Endothelial cell of umbilical vein (primary cell): ENCODE measurements around the gene RNH1. TPM values are rescaled to one million over a fixed set of nuclear protein-coding genes. Genes with fewer than 3 reads are reported as not detected.

Source experiments
- BruUV-seq: library from RNA; stranded (reverse); fragments of 400-500 nt; replicated peaks from 2 replicates; lab custom pipeline; 2021; lab: Mats Ljungman, UMichigan
- CTCF ChIA-PET: fragments of 300-600, 350-600 bp; sonication (Branson Sonifier 250); formaldehyde crosslinking; loops from one replicate; lab custom pipeline; 2021; ENCODE audit warnings: antibody characterized with exemption, inconsistent platforms; lab: Charles Lee
- POLR2A ChIA-PET: fragments of 300-600, 350-600 bp; sonication (Branson Sonifier 250); formaldehyde crosslinking; loops from one replicate; lab custom pipeline; 2021; ENCODE audit warnings: antibody characterized with exemption, inconsistent platforms; lab: Charles Lee
- DNase-seq: peaks from one replicate; pipeline ENCODE4 v3.0.0-alpha.2; 2011; ENCODE audit warnings: low read depth, low spot score
- FAIRE-seq: peaks from 2 replicates; lab custom pipeline; 2011; peaks lifted over from hg19 to GRCh38; lab: Jason Lieb, UNC
- H2AFZ ChIP-seq: 2 replicates; pipeline ENCODE4 v1.6.0; 2012; ENCODE audit warnings: low read depth, low read length, control low read depth, inconsistent platforms
- H3K27ac ChIP-seq: 2 replicates; pipeline ENCODE4 v1.5.1; 2011; ENCODE audit warnings: low read depth, mild to moderate bottlenecking, control low read depth, low read length, moderate library complexity; ENCODE audit not compliant: insufficient read depth
- H3K27me3 ChIP-seq, 2 experiments: 2 replicates each; pipeline versions ENCODE4 v1.6.0 to v1.6.1; 2011; ENCODE audit warnings: low read length in 2 of 2, mixed read lengths in 1 of 2; ENCODE audit not compliant: control insufficient read depth in 2 of 2, insufficient read depth in 2 of 2
- H3K36me3 ChIP-seq, 2 experiments: 2 replicates in 1 of 2; 3 replicates in 1 of 2; pipeline ENCODE4 v1.5.1; 2011; ENCODE audit warnings: low read length in 2 of 2, mild to moderate bottlenecking in 1 of 2, moderate library complexity in 1 of 2; ENCODE audit not compliant: control insufficient read depth in 2 of 2, insufficient read depth in 2 of 2; ENCODE audit errors: extremely low read depth in 1 of 2
- H3K4me1 ChIP-seq: 3 replicates; pipeline ENCODE4 v1.5.1; 2011; ENCODE audit warnings: mild to moderate bottlenecking, low read length; ENCODE audit not compliant: control insufficient read depth, insufficient read depth; ENCODE audit errors: extremely low read depth
- H3K4me2 ChIP-seq: 2 replicates; pipeline ENCODE4 v1.6.1; 2011; ENCODE audit warnings: low read length, control low read depth, mixed read lengths; ENCODE audit not compliant: insufficient read depth
- H3K4me3 ChIP-seq, 3 experiments: fragments of 200-600 bp in 1 of 3; sonication (generic), shearing (Covaris generic) in 1 of 3; replicated peaks in 1 of 3; 2 replicates each; pipeline ENCODE4 v1.5.1; 2011 to 2016; ENCODE audit warnings: control low read depth in 3 of 3, low read length in 3 of 3, mild to moderate bottlenecking in 2 of 3, inconsistent platforms in 1 of 3, low read depth in 1 of 3, moderate library complexity in 1 of 3; ENCODE audit not compliant: insufficient read depth in 1 of 3
- H3K79me2 ChIP-seq: 2 replicates; pipeline ENCODE4 v1.6.0; 2012; ENCODE audit warnings: low read length, inconsistent platforms; ENCODE audit not compliant: control insufficient read depth, insufficient read depth
- H3K9ac ChIP-seq: replicated peaks from 2 replicates; pipeline ENCODE3; 2011; ENCODE audit warnings: low read length, control low read depth; ENCODE audit not compliant: insufficient read depth; ENCODE audit errors: extremely low read depth
- H3K9me1 ChIP-seq: replicated peaks from 3 replicates; pipeline ENCODE4 v1.6.0; 2011; ENCODE audit warnings: mild to moderate bottlenecking, low read length; ENCODE audit not compliant: control insufficient read depth, insufficient read depth; ENCODE audit errors: extremely low read depth
- H3K9me3 ChIP-seq: replicated peaks from 2 replicates; pipeline ENCODE4 v1.5.1; 2012; ENCODE audit warnings: low read length, inconsistent platforms; ENCODE audit not compliant: control insufficient read depth, insufficient read depth
- H4K20me1 ChIP-seq: replicated peaks from 2 replicates; pipeline ENCODE3; 2011; ENCODE audit warnings: mild to moderate bottlenecking, low read length; ENCODE audit not compliant: control insufficient read depth, insufficient read depth; ENCODE audit errors: extremely low read depth
- EZH2 ChIP-seq: IDR thresholded peaks from 2 replicates; pipeline ENCODE4 v1.6.1; 2012; ENCODE audit warnings: borderline replicate concordance, low read depth, mild to moderate bottlenecking, moderate library complexity, low read length, inconsistent platforms; ENCODE audit not compliant: severe bottlenecking
- FOS ChIP-seq: IDR thresholded peaks from 2 replicates; pipeline ENCODE4 v1.6.1; 2011; ENCODE audit warnings: mild to moderate bottlenecking, low read length, moderate library complexity, borderline replicate concordance; ENCODE audit not compliant: insufficient read depth
- GATA2 ChIP-seq: IDR thresholded peaks from 2 replicates; pipeline ENCODE4 v1.7.0; 2011; ENCODE audit warnings: low read depth, mild to moderate bottlenecking, moderate library complexity, mixed read lengths, low read length; ENCODE audit not compliant: insufficient read length, insufficient read depth
- JUN ChIP-seq: IDR thresholded peaks from 2 replicates; pipeline ENCODE4 v1.6.1; 2011; ENCODE audit warnings: borderline replicate concordance, low read depth; ENCODE audit not compliant: insufficient read length, insufficient read depth
- MYC ChIP-seq: IDR thresholded peaks from one replicate; pipeline ENCODE4 v1.6.1; 2011; ENCODE audit warnings: mild to moderate bottlenecking, low read depth, low read length
- POLR2A ChIP-seq: IDR thresholded peaks from 2 replicates; pipeline ENCODE4 v1.6.1; 2012; ENCODE audit warnings: low read depth, mild to moderate bottlenecking, control low read depth, low read length
- POLR2AphosphoS5 ChIP-seq: IDR thresholded peaks from 2 replicates; pipeline ENCODE4 v1.6.1; 2012; ENCODE audit warnings: low read depth, mild to moderate bottlenecking, control low read depth, low read length, moderate library complexity; ENCODE audit not compliant: insufficient read depth
- dilution Hi-C: fragments of 300-500 bp; cut with MboI; formaldehyde crosslinking; loops from one replicate; pipeline ENCODE4 v1.15.0; 2019; ENCODE audit warnings: low sequenced_read_pairs; ENCODE audit not compliant: extremely low pct_ligation_motif_present
- intact Hi-C: fragments of 100-400 bp; cut with micrococcal nuclease; formaldehyde crosslinking; loops from one replicate; pipeline ENCODE4 v1.10.0; 2022
- polyA plus RNA-seq, 4 experiments: library from polyadenylated mRNA; depleted of rRNA in 3 of 4; stranded (reverse) in 3 of 4; unstranded in 1 of 4; fragments of >200 nt; gene quantifications; 2 replicates each; pipeline versions ENCODE4 v1.2.1 to v1.2.3, GENCODE V29; 2011 to 2012; ENCODE audit warnings: missing spikeins in 1 of 4
- total RNA-seq: library from RNA; stranded (reverse); gene quantifications from 2 replicates; pipeline ENCODE4 v1.2.3, GENCODE V29; 2021
- TF ChIP-seq, protein P1 (sequence below), 2 donors: IDR thresholded peaks; 1 replicate in 1 of 2; 2 replicates in 1 of 2; pipeline ENCODE4 v1.5.1; 2011; ENCODE audit warnings: low read length in 2 of 2, mild to moderate bottlenecking in 2 of 2, moderate library complexity in 2 of 2, control low read depth in 1 of 2, inconsistent platforms in 1 of 2, low read depth in 1 of 2; ENCODE audit not compliant: insufficient read depth in 1 of 2; ENCODE audit errors: extremely low read depth in 1 of 2
- TF ChIP-seq, protein P2 (sequence below): IDR thresholded peaks from 2 replicates; pipeline ENCODE4 v1.6.1; 2011; ENCODE audit not compliant: insufficient read depth, insufficient read length

Gene RNH1
- total and polyA plus RNA-seq, 2 donors (not counting 3 experiments of a cell fraction or from before 2014, with no cell fraction given) = 144 to 198 TPM

DNA sequence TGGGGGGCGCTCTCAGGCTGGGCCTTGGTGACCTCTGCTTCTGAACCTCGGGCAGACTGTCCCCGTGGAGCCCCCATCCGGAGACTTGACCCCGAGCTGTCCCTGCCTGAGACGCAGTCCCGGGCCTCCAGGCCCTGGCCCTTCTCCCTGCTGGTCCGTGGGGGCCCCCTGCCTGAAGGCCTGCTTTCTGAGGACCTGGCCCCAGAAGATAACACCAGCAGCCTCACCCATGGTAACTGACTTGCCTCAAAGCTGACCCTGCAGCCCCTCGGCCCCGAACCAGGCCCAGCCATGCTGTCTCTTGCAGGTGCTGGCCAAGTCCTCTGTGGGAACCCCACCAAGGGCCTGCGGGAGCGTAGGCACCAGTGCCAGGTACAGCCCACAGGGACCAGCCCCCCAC is 44.6 kb upstream of the RNH1 start:
- FAIRE-seq (no peak), DNase-seq (no peak)
- Histone ChIP-seq H3K36me3 (no peaks in the 10 kb centered on the region), H3K27ac (no peak overlapping the region), H3K79me2 (no peaks in the 10 kb centered on the region), H4K20me1 (no peaks in the 10 kb centered on the region), H3K27me3 (peaks cover 7 to 14% of the 10 kb centered on the region in 2 experiments), H3K9me1 (no peaks in the 10 kb centered on the region), H3K4me1 (peaks cover 3% of the 10 kb centered on the region), H2AFZ (no peak overlapping the region), H3K4me2 (no peak overlapping the region), H3K9me3 (no peaks in the 10 kb centered on the region), H3K4me3 (no peak overlapping the region), H3K9ac (no peak overlapping the region)
- intact Hi-C loops = no loop called here
- ChIA-PET POLR2A (no interaction called here), CTCF (no interaction called here)
- no peak for TF ChIP-seq POLR2A
- TF ChIP-seq GATA2 = no peak
- TF ChIP-seq POLR2AphosphoS5 = no peak
- TF ChIP-seq MYC = no peak
- TF ChIP-seq EZH2 = no peak
- TF ChIP-seq, protein P1, sequence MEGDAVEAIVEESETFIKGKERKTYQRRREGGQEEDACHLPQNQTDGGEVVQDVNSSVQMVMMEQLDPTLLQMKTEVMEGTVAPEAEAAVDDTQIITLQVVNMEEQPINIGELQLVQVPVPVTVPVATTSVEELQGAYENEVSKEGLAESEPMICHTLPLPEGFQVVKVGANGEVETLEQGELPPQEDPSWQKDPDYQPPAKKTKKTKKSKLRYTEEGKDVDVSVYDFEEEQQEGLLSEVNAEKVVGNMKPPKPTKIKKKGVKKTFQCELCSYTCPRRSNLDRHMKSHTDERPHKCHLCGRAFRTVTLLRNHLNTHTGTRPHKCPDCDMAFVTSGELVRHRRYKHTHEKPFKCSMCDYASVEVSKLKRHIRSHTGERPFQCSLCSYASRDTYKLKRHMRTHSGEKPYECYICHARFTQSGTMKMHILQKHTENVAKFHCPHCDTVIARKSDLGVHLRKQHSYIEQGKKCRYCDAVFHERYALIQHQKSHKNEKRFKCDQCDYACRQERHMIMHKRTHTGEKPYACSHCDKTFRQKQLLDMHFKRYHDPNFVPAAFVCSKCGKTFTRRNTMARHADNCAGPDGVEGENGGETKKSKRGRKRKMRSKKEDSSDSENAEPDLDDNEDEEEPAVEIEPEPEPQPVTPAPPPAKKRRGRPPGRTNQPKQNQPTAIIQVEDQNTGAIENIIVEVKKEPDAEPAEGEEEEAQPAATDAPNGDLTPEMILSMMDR (IDR thresholded peaks at IDR 0.05; ENCODE audit: extremely low read depth in 1 of 2, insufficient read depth in 1 of 2, low read depth in 1 of 2, low read length in 2 of 2) = no peak
- no peak for TF ChIP-seq JUN
- no peak for TF ChIP-seq FOS
- TF ChIP-seq, protein P2, sequence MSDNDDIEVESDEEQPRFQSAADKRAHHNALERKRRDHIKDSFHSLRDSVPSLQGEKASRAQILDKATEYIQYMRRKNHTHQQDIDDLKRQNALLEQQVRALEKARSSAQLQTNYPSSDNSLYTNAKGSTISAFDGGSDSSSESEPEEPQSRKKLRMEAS = no peak
- dilution Hi-C loops = no loop called here
- no TSS peak for BruUV-seq
